ENCODE data around the gene LEKR1.
"Not testable (repeated sequence)": the region's sequence is repeated elsewhere in the genome, so short reads cannot be mapped to it uniquely, and the experiment has no call there.

The LEKR1 gene

GRCh38 chr3:156966349-156966748 lies 140.2 kb downstream of the LEKR1 start:
- H3K27ac ChIP-seq (ENCODE audit: insufficient read depth, low read depth, low read length, poor library complexity, severe bottlenecking); H3K4me3 ChIP-seq (ENCODE audit: insufficient read depth, low read depth, low read length); H3K9me3 ChIP-seq (ENCODE audit: control insufficient read depth, low read length); H3K27me3 ChIP-seq (ENCODE audit: control insufficient read depth, insufficient read depth, low read length, poor library complexity, severe bottlenecking); H3K4me1 ChIP-seq (ENCODE audit: control insufficient read depth, insufficient read depth, low read length); H3K36me3 ChIP-seq (ENCODE audit: control insufficient read depth, insufficient read depth, low read length): not testable (repeated sequence)
- 95% methylated on average over 10 of the region's 10 CpGs for WGBS, 2 experiments

GRCh38 chr3:156973954-156974353 lies 147.8 kb downstream of the LEKR1 start:
- WGBS, 2 experiments, result no CpG with 5 or more reads among the region's 2 CpGs
- Histone ChIP-seq H3K4me3 (ENCODE audit: insufficient read depth, low read depth, low read length) (no peak overlapping the region), H3K9me3 (ENCODE audit: control insufficient read depth, low read length) (no peaks in the 10 kb centered on the region), H3K27me3 (ENCODE audit: control insufficient read depth, insufficient read depth, low read length, poor library complexity, severe bottlenecking) (no peaks in the 10 kb centered on the region), H3K27ac (ENCODE audit: insufficient read depth, low read depth, low read length, poor library complexity, severe bottlenecking) (no peak overlapping the region), H3K4me1 (ENCODE audit: control insufficient read depth, insufficient read depth, low read length) (no peaks in the 10 kb centered on the region), H3K36me3 (ENCODE audit: control insufficient read depth, insufficient read depth, low read length) (no peaks in the 10 kb centered on the region)

GRCh38 chr3:156974931-156975330 lies 148.8 kb downstream of the LEKR1 start:
- no peaks in the 10 kb centered on the region for H3K36me3 ChIP-seq (ENCODE audit: control insufficient read depth, insufficient read depth, low read length)
- H3K4me3 ChIP-seq (ENCODE audit: insufficient read depth, low read depth, low read length), result no peak overlapping the region
- no peaks in the 10 kb centered on the region for H3K9me3 ChIP-seq (ENCODE audit: control insufficient read depth, low read length)
- H3K4me1 ChIP-seq (ENCODE audit: control insufficient read depth, insufficient read depth, low read length), result no peaks in the 10 kb centered on the region
- H3K27me3 ChIP-seq (ENCODE audit: control insufficient read depth, insufficient read depth, low read length, poor library complexity, severe bottlenecking), result no peaks in the 10 kb centered on the region
- H3K27ac ChIP-seq (ENCODE audit: insufficient read depth, low read depth, low read length, poor library complexity, severe bottlenecking), result no peak overlapping the region
- WGBS, 2 experiments, result 89% methylated on average over 1 of the region's 1 CpG; no CpG with 5 or more reads in 1 of the 2 experiments

DNA sequence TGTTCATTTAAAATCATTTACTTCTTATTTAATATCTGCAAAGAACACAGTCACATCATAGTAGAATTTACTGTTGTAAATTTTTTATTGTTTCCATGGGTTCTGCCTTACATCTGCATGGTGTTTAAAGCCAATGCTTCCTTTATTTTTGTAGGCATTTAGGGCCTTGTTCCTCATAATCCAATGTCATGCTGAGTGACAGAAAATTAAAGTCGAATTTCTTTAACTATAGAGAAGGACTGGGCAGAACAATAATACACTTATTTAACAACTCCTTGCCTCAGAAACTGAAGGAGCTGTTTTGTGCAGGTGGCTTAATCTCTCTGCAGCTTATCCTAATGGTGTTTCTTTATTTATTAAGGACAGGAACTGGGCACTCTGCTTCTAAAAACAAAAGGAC lies 149.6 kb downstream of the LEKR1 start:
- Histone ChIP-seq H3K27me3 (ENCODE audit: control insufficient read depth, insufficient read depth, low read length, poor library complexity, severe bottlenecking) (no peaks in the 10 kb centered on the region), H3K4me1 (ENCODE audit: control insufficient read depth, insufficient read depth, low read length) (no peaks in the 10 kb centered on the region), H3K36me3 (ENCODE audit: control insufficient read depth, insufficient read depth, low read length) (no peaks in the 10 kb centered on the region), H3K9me3 (ENCODE audit: control insufficient read depth, low read length) (no peaks in the 10 kb centered on the region), H3K4me3 (ENCODE audit: insufficient read depth, low read depth, low read length) (no peak overlapping the region), H3K27ac (ENCODE audit: insufficient read depth, low read depth, low read length, poor library complexity, severe bottlenecking) (no peak overlapping the region)
- WGBS, 2 experiments, result 73 to 75% methylated on average over 1 of the region's 1 CpG

DNA sequence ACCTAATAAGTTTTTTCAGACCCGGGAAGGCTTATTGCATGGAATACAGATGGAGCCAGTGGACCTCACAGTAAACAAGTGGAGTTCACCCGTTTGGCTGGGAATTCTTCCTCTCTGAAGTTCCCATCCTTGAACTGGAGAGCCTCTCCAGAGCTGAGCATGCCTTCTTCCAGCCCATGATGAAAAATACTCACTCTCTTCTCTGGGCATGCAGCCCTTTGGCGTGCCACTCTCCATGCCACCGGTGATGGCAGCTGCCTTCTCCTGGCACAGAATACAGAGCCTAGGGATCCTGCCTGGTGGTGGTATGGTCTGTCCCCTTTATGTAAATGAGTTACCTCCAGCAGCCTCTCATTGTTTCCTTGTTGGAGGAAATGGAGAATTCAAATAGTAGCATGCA lies 150.8 kb downstream of the LEKR1 start:
- H3K9me3 ChIP-seq (ENCODE audit: control insufficient read depth, low read length), result no peaks in the 10 kb centered on the region

GRCh38 chr3:156978481-156978961 lies 152.4 kb downstream of the LEKR1 start:
- H3K36me3 ChIP-seq (ENCODE audit: control insufficient read depth, insufficient read depth, low read length), result no peaks in the 10 kb centered on the region
- no peak overlapping the region for H3K27ac ChIP-seq (ENCODE audit: insufficient read depth, low read depth, low read length, poor library complexity, severe bottlenecking)
- H3K9me3 ChIP-seq (ENCODE audit: control insufficient read depth, low read length), result no peaks in the 10 kb centered on the region
- H3K4me3 ChIP-seq (ENCODE audit: insufficient read depth, low read depth, low read length), result no peak overlapping the region
- no peaks in the 10 kb centered on the region for H3K27me3 ChIP-seq (ENCODE audit: control insufficient read depth, insufficient read depth, low read length, poor library complexity, severe bottlenecking)
- H3K4me1 ChIP-seq (ENCODE audit: control insufficient read depth, insufficient read depth, low read length), result no peaks in the 10 kb centered on the region
- WGBS, 2 experiments, result 89 to 96% methylated on average over 2 of the region's 2 CpGs

More for the DNA sequence above, 150.8 kb downstream of the LEKR1 start:
- Histone ChIP-seq H3K27ac (ENCODE audit: insufficient read depth, low read depth, low read length, poor library complexity, severe bottlenecking) (no peak overlapping the region), H3K27me3 (ENCODE audit: control insufficient read depth, insufficient read depth, low read length, poor library complexity, severe bottlenecking) (no peaks in the 10 kb centered on the region), H3K36me3 (ENCODE audit: control insufficient read depth, insufficient read depth, low read length) (no peaks in the 10 kb centered on the region), H3K4me3 (ENCODE audit: insufficient read depth, low read depth, low read length) (no peak overlapping the region), H3K4me1 (ENCODE audit: control insufficient read depth, insufficient read depth, low read length) (no peaks in the 10 kb centered on the region)
- 91 to 95% methylated on average over 4 of the region's 4 CpGs for WGBS, 2 experiments

DNA sequence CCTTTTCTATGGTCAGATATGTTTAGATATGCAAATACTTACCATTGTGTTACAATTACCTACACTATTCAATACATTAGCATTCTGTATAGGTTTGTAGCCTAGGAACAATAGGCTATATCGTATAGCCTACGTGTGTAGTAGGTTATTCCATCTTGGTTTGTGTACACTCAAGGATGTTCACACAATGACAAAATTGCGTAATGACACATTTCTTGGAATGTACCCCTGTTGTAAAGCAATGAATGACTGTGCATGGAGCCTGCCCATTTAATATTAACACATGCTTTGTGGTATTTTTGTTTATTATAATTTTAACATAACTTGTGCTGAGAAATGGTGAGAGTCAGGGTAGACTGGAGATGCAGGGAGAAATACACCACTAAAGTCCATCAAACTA lies 154.9 kb downstream of the LEKR1 start:
- 94 to 97% methylated on average over 3 of the region's 3 CpGs for WGBS, 2 experiments
- no peak overlapping the region for H3K27ac ChIP-seq (ENCODE audit: insufficient read depth, low read depth, low read length, poor library complexity, severe bottlenecking)
- H3K4me3 ChIP-seq (ENCODE audit: insufficient read depth, low read depth, low read length), result no peak overlapping the region
- H3K36me3 ChIP-seq (ENCODE audit: control insufficient read depth, insufficient read depth, low read length), result no peaks in the 10 kb centered on the region
- no peaks in the 10 kb centered on the region for H3K27me3 ChIP-seq (ENCODE audit: control insufficient read depth, insufficient read depth, low read length, poor library complexity, severe bottlenecking)
- no peaks in the 10 kb centered on the region for H3K9me3 ChIP-seq (ENCODE audit: control insufficient read depth, low read length)
- H3K4me1 ChIP-seq (ENCODE audit: control insufficient read depth, insufficient read depth, low read length), result no peaks in the 10 kb centered on the region

DNA sequence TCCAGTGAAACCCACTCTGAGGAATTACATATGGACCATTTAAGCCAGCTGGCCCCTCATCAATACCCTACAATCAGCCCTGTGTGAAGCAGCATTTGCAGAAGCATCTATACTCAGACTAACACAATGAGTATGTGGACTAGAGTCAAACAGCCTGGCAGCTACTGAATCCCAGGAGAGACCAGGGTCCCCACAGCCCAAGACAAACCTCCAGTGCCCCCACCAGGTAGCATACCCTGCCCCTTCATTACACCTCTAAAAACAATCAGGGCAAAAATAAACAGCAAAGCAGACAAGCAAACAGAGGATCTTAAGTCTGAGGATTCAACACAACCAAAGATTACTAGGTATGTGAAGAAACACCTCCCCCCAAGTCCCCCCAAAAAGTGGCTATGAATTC lies 157.4 kb downstream of the LEKR1 start:
- Histone ChIP-seq H3K4me3 (ENCODE audit: insufficient read depth, low read depth, low read length) (no peak overlapping the region), H3K9me3 (ENCODE audit: control insufficient read depth, low read length) (no peaks in the 10 kb centered on the region), H3K4me1 (ENCODE audit: control insufficient read depth, insufficient read depth, low read length) (no peaks in the 10 kb centered on the region), H3K27ac (ENCODE audit: insufficient read depth, low read depth, low read length, poor library complexity, severe bottlenecking) (no peak overlapping the region), H3K36me3 (ENCODE audit: control insufficient read depth, insufficient read depth, low read length) (no peaks in the 10 kb centered on the region), H3K27me3 (ENCODE audit: control insufficient read depth, insufficient read depth, low read length, poor library complexity, severe bottlenecking) (no peaks in the 10 kb centered on the region)

DNA sequence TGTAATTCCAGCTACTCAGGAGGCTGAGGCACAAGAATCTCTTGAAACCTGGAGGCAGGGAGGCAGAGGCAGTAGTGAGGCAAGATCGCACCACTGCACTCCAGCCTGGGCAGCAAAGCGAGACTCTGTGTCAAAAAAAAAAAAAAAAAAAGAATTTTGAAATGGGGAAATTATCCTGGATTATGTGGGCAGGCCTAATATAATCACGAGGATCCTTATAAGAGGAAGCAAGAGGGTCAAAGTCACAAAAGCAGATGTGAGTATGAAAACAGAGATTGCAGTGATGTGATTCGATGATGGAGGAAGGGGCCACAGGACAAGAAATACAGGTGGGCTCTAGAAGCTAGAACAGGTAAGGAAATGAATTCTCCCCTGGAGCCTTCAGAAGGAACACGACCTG lies 159.6 kb downstream of the LEKR1 start:
- 92 to 95% methylated on average over 5 of the region's 5 CpGs for WGBS, 2 experiments
- H3K36me3 ChIP-seq (ENCODE audit: control insufficient read depth, insufficient read depth, low read length), result no peaks in the 10 kb centered on the region
- H3K27me3 ChIP-seq (ENCODE audit: control insufficient read depth, insufficient read depth, low read length, poor library complexity, severe bottlenecking), result no peaks in the 10 kb centered on the region
- H3K9me3 ChIP-seq (ENCODE audit: control insufficient read depth, low read length), result no peaks in the 10 kb centered on the region
- no peak overlapping the region for H3K27ac ChIP-seq (ENCODE audit: insufficient read depth, low read depth, low read length, poor library complexity, severe bottlenecking)
- H3K4me3 ChIP-seq (ENCODE audit: insufficient read depth, low read depth, low read length), result no peak overlapping the region
- no peaks in the 10 kb centered on the region for H3K4me1 ChIP-seq (ENCODE audit: control insufficient read depth, insufficient read depth, low read length)

GRCh38 chr3:156987946-156988345 lies 161.8 kb downstream of the LEKR1 start:
- H3K27ac ChIP-seq (ENCODE audit: insufficient read depth, low read depth, low read length, poor library complexity, severe bottlenecking), result no peak overlapping the region
- WGBS, 2 experiments, result 91 to 96% methylated on average over 2 of the region's 2 CpGs
- no peaks in the 10 kb centered on the region for H3K27me3 ChIP-seq (ENCODE audit: control insufficient read depth, insufficient read depth, low read length, poor library complexity, severe bottlenecking)
- no peaks in the 10 kb centered on the region for H3K36me3 ChIP-seq (ENCODE audit: control insufficient read depth, insufficient read depth, low read length)
- no peaks in the 10 kb centered on the region for H3K4me1 ChIP-seq (ENCODE audit: control insufficient read depth, insufficient read depth, low read length)
- H3K9me3 ChIP-seq (ENCODE audit: control insufficient read depth, low read length), result no peaks in the 10 kb centered on the region
- H3K4me3 ChIP-seq (ENCODE audit: insufficient read depth, low read depth, low read length), result no peak overlapping the region

DNA sequence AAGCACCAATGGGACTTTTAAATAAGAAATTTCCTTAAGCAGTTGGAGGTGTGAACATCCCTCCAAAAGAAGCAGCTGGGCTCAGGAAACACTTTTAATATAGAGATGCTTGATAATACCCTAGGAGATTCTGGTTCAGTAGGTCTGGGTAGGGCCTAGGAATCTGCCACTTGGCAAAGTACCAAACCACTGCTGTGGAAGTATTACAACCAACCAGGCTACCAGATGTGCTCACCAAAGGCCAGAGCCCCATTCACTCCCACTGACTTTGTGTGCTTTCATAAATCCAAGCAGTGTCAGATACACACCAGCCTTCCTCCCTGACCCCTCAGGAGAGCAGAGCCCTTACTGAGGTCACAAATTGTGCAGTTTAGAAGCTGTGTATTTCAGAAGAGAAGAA lies 171.2 kb downstream of the LEKR1 start:
- H3K4me3 ChIP-seq (ENCODE audit: insufficient read depth, low read depth, low read length), result no peak overlapping the region
- H3K27ac ChIP-seq (ENCODE audit: insufficient read depth, low read depth, low read length, poor library complexity, severe bottlenecking), result no peak overlapping the region

More for the DNA sequence above, 171.2 kb downstream of the LEKR1 start:
- H3K36me3 ChIP-seq (ENCODE audit: control insufficient read depth, insufficient read depth, low read length), result no peaks in the 10 kb centered on the region
- no peaks in the 10 kb centered on the region for H3K27me3 ChIP-seq (ENCODE audit: control insufficient read depth, insufficient read depth, low read length, poor library complexity, severe bottlenecking)
- no peaks in the 10 kb centered on the region for H3K4me1 ChIP-seq (ENCODE audit: control insufficient read depth, insufficient read depth, low read length)
- H3K9me3 ChIP-seq (ENCODE audit: control insufficient read depth, low read length), result no peaks in the 10 kb centered on the region
